Ecto neural progenitor cell (in vitro differentiated cells): ENCODE measurements around the gene ANKRD30A.
"Not testable (repeated sequence)": the region's sequence is repeated elsewhere in the genome, so short reads cannot be mapped to it uniquely, and the experiment has no call there.

Experiments
- DNase-seq: peaks from one replicate; pipeline ENCODE4 v3.0.0-alpha.2; 2018; ENCODE audit warnings: low spot score

ANKRD30A gene, protein sequence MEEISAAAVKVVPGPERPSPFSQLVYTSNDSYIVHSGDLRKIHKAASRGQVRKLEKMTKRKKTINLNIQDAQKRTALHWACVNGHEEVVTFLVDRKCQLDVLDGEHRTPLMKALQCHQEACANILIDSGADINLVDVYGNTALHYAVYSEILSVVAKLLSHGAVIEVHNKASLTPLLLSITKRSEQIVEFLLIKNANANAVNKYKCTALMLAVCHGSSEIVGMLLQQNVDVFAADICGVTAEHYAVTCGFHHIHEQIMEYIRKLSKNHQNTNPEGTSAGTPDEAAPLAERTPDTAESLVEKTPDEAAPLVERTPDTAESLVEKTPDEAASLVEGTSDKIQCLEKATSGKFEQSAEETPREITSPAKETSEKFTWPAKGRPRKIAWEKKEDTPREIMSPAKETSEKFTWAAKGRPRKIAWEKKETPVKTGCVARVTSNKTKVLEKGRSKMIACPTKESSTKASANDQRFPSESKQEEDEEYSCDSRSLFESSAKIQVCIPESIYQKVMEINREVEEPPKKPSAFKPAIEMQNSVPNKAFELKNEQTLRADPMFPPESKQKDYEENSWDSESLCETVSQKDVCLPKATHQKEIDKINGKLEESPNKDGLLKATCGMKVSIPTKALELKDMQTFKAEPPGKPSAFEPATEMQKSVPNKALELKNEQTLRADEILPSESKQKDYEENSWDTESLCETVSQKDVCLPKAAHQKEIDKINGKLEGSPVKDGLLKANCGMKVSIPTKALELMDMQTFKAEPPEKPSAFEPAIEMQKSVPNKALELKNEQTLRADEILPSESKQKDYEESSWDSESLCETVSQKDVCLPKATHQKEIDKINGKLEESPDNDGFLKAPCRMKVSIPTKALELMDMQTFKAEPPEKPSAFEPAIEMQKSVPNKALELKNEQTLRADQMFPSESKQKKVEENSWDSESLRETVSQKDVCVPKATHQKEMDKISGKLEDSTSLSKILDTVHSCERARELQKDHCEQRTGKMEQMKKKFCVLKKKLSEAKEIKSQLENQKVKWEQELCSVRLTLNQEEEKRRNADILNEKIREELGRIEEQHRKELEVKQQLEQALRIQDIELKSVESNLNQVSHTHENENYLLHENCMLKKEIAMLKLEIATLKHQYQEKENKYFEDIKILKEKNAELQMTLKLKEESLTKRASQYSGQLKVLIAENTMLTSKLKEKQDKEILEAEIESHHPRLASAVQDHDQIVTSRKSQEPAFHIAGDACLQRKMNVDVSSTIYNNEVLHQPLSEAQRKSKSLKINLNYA (N-terminal part only)

DNA sequence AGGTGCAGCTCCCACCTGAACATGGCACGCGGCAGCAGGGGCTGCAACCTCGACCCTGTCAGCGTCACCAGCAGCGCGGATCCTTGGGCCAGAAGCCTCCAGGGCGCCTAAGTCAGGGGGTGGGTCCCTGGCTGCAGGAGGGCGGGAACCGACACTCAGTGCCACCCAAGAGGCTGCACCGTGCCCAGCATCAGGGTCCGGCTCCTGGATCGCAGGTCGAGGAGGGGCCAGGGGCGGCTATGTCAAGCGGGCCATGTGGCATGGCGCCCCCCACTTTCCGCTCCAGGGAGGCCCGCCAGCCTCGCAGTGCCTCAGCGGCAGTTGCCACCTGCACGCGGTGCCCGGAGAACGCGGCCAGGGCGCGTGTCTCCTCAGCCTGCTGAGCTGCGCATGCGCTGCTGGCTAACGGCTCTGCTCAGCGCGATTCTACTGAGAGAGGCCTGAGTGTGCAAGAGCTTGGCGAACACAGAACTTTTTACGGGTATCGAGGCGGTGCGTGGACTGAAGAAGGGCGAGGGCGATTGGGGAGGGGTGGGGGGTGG lies at the start of gene ANKRD30A:
Gene ANKRD30A (plus strand): TSS at position 408 of the 542 bp plus-strand sequence. CDS start 190 bp downstream, outside the sequence.
- DNase-seq, result no peak

DNA sequence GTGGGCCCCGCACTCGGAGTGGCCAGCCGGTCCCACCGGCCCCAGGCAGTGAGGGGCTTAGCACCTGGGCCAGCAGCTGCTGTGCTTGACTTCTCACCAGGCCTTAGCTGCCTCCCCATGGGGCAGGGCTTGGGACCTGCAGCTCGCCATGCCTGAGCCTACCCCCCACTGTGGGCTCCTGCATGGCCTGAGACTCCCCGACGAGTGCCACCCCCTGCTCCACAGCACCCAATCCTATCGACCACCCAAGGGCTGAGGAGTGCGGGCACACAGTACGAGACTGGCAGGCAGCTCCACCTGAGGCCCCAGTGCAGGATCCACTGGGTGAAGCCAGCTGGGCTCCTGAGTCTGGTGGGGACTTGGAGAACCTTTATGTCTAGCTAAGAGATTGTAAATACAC lies 49.3 kb upstream of the ANKRD30A start:
- DNase-seq, result not testable (repeated sequence)

DNA sequence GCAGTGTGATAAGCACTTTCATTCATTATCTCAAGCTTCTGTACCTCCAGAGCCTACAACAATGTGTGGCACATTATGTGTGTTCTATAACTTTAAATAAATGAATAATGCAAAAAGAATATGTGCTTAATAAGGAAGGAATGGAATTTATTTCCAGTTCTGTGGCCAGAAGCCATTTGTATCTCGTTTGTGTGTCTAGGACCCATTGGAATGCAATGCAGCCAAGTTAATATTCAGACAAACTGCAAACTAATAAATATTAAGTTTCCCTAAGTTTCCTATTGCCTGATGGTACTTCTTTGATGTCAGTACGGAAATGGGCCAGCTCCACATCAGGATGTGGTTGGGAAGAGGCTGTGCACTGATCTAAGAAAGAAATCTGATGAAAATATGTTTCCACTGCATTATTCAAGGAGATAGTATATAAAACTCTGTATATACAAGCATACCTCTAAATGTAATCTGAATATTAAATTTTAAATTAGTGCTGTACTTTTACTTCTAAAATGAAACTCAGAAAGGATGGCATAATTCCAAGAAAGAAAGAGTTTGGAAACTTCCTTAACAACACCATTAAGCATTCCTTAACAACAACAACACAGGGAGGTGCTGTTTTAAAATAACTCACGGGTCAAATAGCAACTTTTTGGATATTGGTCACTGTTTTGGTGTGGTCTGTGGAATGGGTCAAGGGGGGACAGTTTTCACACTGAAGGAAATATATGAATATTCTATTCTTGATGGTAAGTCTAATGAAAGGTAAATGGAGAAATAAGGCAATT lies 29.4 kb upstream of the ANKRD30A start:
- DNase-seq, result no peak

DNA sequence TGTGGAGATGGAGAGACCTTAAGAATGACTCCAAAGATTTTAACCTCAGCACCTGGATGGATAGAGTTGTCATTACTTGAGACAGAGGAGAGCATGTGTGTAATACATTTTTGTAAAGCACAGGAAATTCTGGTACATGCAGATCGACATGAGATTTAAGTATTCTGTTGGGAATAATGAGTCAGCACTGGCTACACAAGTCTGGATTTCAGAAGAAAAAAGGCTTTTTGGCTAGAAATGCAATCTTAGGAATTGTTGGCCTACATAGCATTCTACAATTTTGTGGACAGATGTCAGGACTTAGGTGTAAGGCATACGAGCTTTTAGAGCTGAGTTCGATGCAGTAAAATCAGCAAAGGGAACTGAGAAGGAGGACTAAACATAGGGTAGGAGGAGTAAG lies 24.1 kb upstream of the ANKRD30A start:
- no peak for DNase-seq

DNA sequence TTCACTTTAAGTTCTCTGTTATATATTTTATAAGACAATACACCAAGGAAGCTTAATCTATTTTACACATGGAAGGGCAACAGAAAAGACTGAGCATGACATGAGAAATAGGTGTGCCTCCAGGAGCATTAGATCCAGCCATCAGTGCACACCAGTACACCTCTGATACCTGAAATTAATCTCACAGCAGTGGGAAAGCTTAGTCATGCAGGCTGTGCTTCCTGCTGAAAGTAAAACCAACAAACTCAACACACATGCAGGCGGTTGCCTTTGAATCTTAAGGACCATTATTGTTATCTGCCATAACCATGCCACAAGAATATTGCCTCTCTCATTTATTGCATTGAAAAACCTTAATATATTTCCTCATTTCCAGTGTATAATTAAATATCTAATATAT lies 16.4 kb upstream of the ANKRD30A start:
- no peak for DNase-seq

DNA sequence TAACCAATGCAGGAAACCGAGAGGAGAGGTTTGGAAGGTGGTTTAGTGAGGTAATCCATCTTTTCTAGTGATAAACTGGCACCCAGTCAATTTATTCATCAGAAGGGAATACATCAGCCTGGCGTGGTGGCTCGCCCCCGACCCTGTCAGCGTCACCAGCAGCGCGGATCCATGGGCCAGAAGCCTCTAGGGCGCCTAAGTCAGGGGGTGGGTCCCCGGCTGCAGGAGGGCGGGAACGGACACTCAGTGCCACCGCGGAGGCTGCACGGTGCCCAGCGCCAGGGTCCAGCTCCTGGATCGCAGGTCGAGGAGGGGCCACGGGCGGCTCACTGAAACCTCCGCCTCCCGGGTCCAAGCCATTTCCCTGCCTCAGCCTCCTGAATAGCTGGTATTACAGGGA lies 866 bp upstream of the ANKRD30A start:
- DNase-seq, result no peak

DNA sequence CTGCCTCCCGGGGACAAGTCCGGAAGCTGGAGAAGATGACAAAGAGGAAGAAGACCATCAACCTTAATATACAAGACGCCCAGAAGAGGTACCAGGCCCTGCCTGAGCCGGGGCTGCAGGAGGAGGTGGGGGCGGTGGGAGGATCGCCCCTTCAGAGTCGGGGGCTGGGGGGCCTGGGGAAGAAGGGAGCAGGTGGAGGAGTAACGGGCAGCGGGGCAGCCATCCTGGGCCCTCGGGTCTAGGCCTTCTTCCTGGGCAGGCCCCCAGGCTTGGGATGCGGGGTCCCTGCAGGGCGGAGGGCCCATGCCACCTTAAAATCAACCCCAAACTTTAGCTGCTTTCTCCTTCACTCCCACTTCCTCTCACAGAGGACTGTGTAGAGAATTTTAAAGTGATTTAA lies 523 bp downstream of the ANKRD30A start:
- DNase-seq, result no peak

DNA sequence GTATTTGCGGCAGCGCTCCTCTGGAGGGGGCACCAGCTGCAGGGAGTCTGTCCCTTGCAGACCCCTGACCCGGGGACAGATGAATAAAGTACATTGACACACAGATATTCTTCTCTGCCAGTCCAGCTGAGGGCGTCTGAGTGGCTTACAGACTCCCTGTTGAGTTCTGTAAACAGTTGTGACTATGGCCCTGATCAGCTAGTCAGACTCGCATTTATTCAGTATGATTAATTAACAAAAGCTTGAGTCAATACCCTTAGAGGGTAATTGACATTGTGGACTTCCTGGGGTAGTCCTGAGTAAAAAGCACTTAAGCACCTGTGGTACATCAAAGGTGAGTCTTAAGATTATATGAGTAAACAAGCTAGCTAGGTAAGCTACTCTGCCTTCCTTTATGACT lies 21.0 kb downstream of the ANKRD30A start:
- no peak for DNase-seq

DNA sequence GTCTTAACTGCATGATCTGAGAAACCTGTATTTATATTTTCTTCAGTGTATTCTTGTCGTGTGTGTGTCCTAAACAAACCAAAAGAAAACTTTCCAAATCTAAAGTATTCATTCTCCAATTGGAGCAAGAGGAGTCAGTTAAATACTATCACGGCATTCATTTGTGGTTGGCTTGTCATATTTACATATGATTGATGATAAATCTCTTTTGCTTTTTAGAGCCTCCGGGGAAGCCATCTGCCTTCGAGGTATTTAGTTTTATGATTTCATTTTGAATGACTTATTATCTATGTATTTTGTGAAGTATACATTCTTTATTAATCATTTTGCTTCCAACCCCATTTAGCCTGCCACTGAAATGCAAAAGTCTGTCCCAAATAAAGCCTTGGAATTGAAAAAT lies 37.0 kb downstream of the ANKRD30A start:
- not testable (repeated sequence) for DNase-seq

DNA sequence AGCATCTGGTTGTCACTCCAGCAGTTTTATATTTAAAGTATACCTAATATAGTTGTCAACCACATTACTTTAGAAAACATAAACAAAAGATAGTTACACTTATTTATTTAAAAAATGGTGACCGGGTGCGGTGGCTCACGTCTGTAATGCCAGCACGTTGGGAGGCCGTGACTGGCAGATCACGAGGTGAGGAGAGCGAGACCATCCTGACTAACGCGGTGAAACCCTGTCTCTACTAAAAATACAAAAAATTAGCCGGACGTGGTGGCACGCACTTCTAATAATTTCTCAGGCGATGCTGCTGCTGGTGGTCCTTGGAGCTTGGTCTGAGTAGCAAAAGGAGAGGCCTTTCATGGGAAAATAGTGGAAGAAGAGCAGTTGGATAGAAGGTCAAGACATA lies 46.5 kb downstream of the ANKRD30A start:
- DNase-seq, result not testable (repeated sequence)

DNA sequence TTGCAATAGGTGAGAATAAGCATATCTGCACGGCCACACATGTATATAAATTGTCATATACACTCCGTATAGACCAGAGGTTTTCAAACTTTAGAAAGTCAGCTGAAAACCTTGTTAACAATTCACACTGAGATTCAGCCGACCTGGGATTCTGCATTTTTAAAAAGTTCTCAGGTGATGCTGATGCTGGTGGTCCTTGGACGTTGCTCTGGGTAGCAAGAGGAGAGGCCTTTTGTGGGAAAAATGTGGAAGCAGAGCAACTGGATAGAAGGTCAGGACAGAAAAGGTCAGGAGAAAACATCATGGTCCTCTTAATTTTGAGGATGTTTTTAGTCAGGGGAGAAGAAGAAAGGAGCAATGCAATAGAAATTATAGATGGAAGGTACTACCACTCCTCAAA lies 52.9 kb downstream of the ANKRD30A start:
- not testable (repeated sequence) for DNase-seq

DNA sequence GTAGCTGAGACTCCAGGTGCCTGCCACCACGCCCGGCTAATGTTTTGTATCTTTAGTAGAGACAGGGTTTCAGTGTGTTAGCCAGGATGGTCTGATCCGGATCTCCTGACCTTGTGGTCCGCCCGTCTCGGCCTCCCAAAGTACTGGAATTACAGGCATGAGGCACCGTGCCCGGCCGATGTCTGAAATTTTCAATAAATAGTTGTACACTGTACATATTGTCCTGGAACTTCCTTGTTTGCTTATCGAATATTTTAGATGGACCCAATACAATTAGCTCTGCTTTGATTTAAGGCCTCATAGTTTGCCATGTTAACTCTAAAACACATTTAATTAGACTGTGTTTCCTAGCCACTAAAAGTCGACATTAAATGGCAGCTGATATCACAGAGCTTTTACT lies 57.3 kb downstream of the ANKRD30A start:
- not testable (repeated sequence) for DNase-seq

DNA sequence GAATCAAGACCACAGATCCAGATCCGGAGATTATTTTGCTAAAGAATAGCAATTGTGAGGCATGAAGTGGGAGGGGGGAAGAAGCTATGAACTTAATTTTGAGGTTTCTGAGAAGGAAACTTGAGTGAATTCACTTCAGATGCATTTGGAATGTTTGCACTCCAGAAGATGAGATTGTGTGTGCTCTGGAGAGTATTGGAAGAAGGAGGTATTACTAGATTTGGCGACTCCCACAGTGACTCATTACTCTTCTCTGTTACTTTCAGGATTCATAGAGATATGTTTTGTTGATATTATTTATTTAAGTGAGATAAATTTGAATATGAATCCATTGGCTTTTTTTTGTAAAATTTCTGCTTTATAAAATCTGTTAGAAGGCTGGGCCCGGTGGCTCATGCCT lies 80.7 kb downstream of the ANKRD30A start:
- no peak for DNase-seq

DNA sequence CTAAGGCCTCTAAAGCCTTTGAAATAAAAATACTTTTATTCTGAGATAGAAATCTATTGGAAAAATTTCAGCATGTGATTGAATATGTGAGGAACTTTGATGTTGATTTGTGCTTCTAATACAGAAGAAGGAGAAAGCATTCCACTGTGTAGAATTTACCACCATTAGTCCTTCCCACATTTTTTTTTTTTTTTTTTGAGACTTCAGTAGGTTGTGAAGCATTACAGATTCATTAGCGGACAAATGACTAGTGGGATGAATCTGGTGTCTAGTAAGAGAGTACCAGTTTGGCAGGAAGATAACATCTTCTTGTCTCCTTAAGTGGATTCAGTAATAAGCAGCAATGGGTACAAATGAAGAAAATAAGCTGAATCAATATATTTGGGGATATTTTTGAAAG lies 95.5 kb downstream of the ANKRD30A start:
- DNase-seq, result no peak

DNA sequence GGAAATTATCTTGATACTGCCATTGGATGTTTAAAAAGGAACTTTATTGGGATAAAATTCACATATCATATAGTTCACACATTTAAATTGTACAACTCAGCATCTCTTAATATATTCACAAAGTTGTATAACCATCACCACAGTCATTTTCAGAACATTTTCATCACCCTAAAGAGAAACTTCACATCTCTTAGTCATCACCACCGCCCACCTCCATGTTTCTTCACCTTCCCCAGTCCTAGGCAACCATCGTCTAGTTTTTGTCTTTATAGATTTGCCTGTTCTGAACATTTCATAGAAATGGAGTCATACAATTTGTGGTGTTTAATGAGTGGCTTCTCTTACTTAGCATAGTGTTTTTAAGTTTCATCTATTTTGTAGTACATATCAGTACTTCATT lies 96.6 kb downstream of the ANKRD30A start:
- DNase-seq, result no peak

DNA sequence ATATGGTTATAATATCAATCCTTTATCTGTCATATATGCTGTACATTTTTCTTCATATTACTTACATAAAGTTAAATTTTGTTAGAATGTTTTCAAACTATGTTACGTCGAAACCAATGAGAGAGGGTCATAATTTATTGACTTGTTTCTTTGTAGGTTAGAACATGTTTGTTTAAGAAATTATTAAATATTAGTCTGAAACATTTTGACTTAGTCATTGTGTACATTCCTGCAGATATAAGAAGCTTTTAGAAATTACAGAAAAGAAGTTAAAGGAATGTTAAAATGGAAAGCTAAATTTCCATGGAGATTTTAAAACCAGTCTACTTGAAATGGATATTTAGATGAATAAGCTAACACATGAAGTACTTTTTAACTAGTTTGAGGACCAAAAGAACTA lies 99.8 kb downstream of the ANKRD30A start:
- no peak for DNase-seq

DNA sequence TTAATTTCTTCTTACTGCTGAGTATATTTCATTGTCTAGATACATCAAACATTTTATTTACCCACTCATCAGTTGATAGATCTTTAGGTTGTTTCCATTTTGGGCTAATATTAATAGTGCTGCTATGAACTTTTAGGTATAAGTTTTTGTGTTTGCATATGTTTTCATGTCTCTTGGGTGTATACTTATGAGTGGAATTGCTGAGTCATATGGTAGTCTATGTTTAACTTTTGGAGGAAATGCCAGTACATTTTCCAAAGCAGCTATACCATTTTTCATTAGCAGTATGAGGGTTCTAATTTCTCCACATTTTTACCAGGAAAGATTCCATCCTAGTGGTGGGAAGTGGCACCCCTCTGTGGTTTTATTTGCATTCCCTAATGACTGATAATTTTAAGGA lies 101.1 kb downstream of the ANKRD30A start:
- DNase-seq, result no peak

DNA sequence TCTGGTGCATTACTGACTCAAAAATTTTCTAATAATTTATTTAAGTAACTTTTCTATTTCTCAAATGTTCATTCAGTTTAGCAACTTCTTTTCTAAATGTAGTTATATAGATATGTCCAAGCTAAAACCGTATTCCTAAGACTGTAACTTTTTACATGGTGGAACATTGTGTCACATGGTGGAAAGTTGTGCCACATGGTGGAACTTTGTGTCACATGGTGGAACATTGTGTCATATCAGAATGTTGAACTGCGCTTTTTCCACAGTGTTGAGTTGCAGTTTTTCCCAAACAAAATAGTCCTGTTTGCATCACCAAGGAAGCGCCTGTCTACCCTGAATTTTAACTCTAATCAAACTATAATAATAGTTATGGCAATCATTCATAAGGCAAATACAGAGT lies 109.3 kb downstream of the ANKRD30A start:
- no peak for DNase-seq

DNA sequence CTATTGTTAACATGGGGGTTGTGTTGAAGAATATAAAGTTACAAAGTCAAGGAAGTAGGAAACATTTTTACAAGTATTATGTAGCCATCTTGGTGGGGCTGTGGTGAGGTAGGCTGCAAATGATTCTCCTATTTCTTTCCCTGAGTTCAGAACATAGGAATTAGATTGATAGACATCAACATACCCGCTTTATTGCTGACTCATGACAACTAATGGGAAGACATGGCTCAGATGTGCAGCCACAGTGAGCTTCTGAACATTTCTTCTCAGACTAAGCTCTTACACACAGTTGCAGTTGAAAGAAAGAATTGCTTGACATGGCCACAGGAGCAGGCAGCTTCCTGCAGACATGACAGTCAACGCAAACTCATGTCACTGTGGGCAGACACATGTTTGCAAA lies 110.7 kb downstream of the ANKRD30A start:
- DNase-seq, result no peak

DNA sequence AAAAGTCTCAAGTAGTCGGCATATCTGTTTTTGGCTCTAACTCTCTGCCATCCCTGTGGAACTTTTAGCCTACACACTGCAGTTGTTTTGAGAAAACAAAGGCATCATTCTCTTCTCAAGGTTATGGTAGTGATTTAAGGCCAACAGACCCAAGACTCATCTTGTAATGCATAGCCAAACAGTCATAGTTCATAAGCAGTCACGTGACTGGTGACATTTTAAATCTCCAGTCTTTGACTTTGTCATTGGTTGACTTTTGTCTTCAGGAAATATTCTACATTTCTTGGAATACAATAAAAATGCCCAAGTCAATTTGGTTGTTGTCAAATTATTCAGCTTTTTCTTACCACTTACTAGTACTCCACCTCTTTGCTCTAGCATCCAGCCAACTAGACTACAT lies 114.8 kb downstream of the ANKRD30A start:
- DNase-seq, result no peak

DNA sequence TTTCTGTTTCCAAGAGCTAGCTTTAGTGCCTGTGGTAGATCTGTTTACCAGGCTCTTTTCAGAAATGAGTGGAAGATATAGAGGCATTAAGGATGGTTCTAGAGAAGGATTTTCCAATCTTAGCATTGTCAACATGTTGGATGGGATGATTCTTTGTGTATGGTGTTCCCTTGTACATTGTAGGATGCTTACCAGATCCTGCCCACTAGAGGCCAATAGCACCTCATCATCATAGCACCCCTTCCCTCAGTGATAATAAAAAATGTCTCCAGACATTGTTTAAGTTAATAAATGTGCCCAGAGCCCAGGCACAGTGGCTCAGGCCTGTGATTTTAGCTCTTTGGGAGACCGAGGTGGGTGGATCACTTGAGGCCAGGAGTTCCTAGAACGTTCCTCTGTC lies 121.2 kb downstream of the ANKRD30A start:
- no peak for DNase-seq
